ENCODE results near the gene ACTR10.

- TF ChIP-seq EZH2 (IDR thresholded peaks at IDR 0.05; ENCODE audit: borderline replicate concordance), result no peak
- TF ChIP-seq CTCF (IDR thresholded peaks at IDR 0.05; ENCODE audit: poor library complexity), result no peak
- TF ChIP-seq EZH2phosphoT487 (IDR thresholded peaks at IDR 0.05; ENCODE audit: low read depth, severe bottlenecking, unreplicated experiment), result no peak
Measured at GRCh38 chr14:58177125-58177524, 22.8 kb upstream of the ACTR10 start.

All from hepatocyte (in vitro differentiated cells).